Fibroblast of the aortic adventitia (primary cell): ENCODE results near the gene HID1. TPM values are rescaled to one million over a fixed set of nuclear protein-coding genes. Genes with fewer than 3 reads are reported as not detected.
"Not testable (repeated sequence)": the region's sequence is repeated elsewhere in the genome, so short reads cannot be mapped to it uniquely, and the experiment has no call there.

Source experiments
- DNase-seq: peaks from one replicate; pipeline ENCODE4 v3.0.0-alpha.2; 2010; ENCODE audit warnings: low read depth
- H3K4me3 ChIP-seq: 2 replicates; pipeline ENCODE4 v1.5.1; 2011; ENCODE audit warnings: low read depth, mild to moderate bottlenecking, control low read depth, low read length, moderate library complexity
- total RNA-seq: library from RNA; depleted of rRNA; stranded (reverse); fragments of >200 nt; gene quantifications from 2 replicates; pipeline ENCODE4 v1.2.3, GENCODE V29; 2012; ENCODE audit warnings: low replicate concordance
- TF ChIP-seq, protein P1 (sequence below): IDR thresholded peaks from 2 replicates; pipeline ENCODE4 v1.5.1; 2011; ENCODE audit warnings: mild to moderate bottlenecking, low read length, control low read depth, inconsistent platforms; ENCODE audit not compliant: insufficient read depth

Gene HID1
- total RNA-seq, 1 donor, result 0.90 TPM

DNA sequence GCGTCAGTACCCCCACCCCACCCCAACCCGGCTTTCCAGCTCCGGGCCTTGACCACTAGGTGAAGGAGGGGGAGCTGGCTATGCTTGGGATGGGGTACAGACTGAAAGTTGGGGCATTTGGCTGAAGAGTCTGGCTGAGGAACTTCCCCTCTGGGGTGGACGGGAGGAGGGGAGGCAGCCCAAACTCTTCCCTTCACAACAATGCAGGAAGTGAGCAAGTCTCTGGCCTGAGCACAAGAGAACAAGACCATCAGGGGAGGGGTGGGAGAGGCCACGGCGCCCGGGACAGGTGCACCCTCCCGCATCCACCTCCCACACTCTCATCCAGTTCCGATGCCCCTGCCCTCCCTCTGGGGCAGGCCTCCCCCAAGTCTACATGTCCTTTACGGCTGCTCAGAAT lies 55.1 kb downstream of the HID1 start:
- DNase-seq, result no peak
- H3K4me3 ChIP-seq, result no peak overlapping the region
- TF ChIP-seq, protein P1, sequence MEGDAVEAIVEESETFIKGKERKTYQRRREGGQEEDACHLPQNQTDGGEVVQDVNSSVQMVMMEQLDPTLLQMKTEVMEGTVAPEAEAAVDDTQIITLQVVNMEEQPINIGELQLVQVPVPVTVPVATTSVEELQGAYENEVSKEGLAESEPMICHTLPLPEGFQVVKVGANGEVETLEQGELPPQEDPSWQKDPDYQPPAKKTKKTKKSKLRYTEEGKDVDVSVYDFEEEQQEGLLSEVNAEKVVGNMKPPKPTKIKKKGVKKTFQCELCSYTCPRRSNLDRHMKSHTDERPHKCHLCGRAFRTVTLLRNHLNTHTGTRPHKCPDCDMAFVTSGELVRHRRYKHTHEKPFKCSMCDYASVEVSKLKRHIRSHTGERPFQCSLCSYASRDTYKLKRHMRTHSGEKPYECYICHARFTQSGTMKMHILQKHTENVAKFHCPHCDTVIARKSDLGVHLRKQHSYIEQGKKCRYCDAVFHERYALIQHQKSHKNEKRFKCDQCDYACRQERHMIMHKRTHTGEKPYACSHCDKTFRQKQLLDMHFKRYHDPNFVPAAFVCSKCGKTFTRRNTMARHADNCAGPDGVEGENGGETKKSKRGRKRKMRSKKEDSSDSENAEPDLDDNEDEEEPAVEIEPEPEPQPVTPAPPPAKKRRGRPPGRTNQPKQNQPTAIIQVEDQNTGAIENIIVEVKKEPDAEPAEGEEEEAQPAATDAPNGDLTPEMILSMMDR, result no peak

GRCh38 chr17:74916851-74917199 lies 55.7 kb downstream of the HID1 start:
- TF ChIP-seq, protein P1, result no peak
- H3K4me3 ChIP-seq, result no peak overlapping the region
- no peak for DNase-seq

- no peak overlapping the region for H3K4me3 ChIP-seq
- TF ChIP-seq, protein P1, result no peak
- DNase-seq, result no peak
Measured at GRCh38 chr17:74916136-74916850, 56.3 kb downstream of the HID1 start.

DNA sequence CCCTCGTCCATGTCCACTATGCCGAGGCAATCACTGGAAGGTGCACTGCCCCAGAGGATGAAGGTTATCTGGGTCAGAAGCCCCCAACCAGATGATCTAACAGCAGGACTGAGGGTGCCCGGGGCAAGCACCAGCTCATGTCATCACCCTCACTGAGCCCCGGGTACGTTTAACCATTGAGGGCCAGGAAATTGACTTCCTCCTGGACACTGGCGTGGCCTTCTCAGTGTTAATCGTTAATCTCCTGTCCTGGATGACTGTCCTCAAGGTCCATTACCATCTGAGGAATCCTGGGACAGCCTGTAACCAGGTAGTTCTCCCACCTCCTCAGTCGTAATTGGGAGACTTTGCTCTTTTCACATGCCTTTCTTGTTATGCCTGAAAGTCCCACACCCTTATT lies 61.1 kb downstream of the HID1 start:
- not testable (repeated sequence) for H3K4me3 ChIP-seq, DNase-seq

- not testable (repeated sequence) for H3K4me3 ChIP-seq
Measured at GRCh38 chr17:74909097-74909496, 63.5 kb downstream of the HID1 start.

DNA sequence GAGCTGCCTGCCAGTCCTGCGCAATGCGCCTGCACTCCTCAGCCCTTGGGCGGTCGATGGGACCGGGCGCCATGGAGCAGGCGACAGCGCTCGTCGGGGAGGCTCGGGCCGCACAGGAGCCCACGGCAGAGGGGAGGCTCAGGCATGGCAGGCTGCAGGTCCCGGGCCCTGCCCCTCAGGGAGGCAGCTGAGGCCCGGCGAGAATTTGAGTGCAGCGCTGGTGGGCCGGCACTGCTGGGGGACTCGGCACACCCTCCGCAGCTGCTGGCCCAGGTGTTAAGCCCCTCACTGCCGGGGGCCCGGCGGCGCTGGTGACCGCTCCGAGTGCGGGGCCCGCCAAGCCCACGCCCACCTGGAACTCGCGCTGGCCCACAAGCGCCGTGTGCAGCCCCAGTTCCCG lies 65.5 kb downstream of the HID1 start:
- no peak overlapping the region for H3K4me3 ChIP-seq
- no peak for DNase-seq
- TF ChIP-seq, protein P1, result no peak

More at GRCh38 chr17:74909097-74909496, 63.5 kb downstream of the HID1 start:
- not testable (repeated sequence) for DNase-seq

DNA sequence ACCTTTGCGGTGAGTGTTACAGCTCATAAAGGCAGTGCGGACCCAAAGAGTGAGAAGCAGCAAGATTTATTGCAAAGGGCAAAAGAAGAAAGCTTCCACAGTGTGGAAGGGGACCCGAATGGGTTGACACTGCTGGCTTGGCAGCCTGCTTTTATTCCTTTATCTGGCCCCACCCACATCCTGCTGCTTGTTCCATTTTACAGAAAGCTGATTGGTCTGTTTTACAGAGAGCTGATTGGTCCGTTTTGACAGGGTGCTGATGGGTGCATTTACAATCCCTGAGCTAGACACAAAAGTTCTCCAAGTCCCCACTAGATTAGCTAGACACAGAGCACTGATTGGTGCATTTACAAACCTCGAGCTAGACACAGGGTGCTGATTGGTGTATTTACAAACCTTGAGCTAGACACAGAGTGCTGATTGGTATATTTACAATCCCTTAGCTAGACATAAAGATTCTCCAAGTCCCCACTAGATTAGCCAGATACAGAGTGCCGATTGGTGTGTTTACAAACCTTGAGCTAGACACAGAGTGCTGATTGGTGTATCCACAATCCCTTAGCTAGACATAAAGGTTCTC lies 66.3 kb downstream of the HID1 start:
- not testable (repeated sequence) for H3K4me3 ChIP-seq, DNase-seq

DNA sequence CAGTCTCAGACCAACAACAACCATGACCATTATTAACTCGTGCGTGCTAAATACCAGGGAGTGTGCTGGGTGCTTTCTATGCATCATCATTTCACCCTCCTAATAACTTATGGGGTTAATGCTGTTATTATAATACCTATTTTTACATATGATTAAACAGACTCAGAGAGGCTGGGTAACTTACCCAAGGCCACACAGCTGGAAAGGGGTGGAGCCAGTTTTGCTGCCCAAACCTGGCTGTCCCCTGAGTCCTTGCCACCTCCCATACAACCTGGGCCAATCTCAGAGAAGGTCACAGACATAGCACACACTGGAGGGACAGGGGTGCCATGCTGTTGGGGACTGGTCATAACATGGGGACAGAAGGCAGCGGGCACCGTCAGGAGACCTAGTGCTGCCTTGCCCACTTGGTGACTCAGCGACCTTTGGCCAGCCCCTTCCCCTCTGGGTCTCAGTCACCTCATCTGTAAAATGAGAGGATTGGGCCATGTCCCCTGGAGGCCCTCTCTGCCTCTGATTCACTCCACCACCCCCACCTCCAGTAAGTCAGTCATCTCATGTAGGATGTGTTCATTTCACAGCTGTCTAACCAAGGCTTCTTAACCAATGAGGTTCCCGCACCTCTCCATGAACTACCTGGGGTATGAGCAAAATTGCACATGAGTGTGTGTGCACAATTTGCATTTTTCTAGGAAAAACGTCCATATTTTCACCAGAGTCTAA lies 67.7 kb downstream of the HID1 start:
- no peak for DNase-seq

More for the DNA sequence above, 67.7 kb downstream of the HID1 start:
- TF ChIP-seq, protein P1, result no peak
- no peak overlapping the region for H3K4me3 ChIP-seq
